Left lung (tissue), 10 donors: ENCODE measurements around the gene LURAP1L. TPM values are rescaled to one million over a fixed set of nuclear protein-coding genes. Genes with fewer than 3 reads are reported as not detected.

Experiments used
- ATAC-seq: fragments of 200-7000 bp; cut with Tn5 transposase; one replicate; pipeline ENCODE4 v1.9.1; 2020; ENCODE audit warnings: moderate library complexity
- DNase-seq, 4 donors: peaks; one replicate each; pipeline ENCODE4 v3.0.0-alpha.2; 2013 to 2020
- H3K27ac ChIP-seq, 2 donors: fragments of 200-600 bp; sonication (generic) in 1 of 2; one replicate each; pipeline versions ENCODE4 v1.5.0 to v1.8.0; 2020 to 2021
- H3K27me3 ChIP-seq, 2 donors: fragments of 200-600 bp; sonication (generic) in 1 of 2; one replicate each; pipeline versions ENCODE4 v1.5.0 to v1.8.0; 2020 to 2021
- H3K36me3 ChIP-seq, 2 donors: fragments of 200-600 bp; sonication (generic) in 1 of 2; one replicate each; pipeline versions ENCODE4 v1.5.0 to v1.8.0; 2020 to 2021
- H3K4me1 ChIP-seq, 2 donors: fragments of 200-600 bp; one replicate each; pipeline ENCODE4 v1.8.0; 2021
- H3K4me3 ChIP-seq, 2 donors: fragments of 200-600 bp; sonication (generic) in 1 of 2; one replicate each; pipeline versions ENCODE4 v1.5.0 to v1.8.0; 2020 to 2021; ENCODE audit warnings: mild to moderate bottlenecking in 1 of 2
- H3K9me3 ChIP-seq, 2 donors: fragments of 200-600 bp; sonication (generic) in 1 of 2; one replicate each; pipeline versions ENCODE4 v1.5.0 to v1.8.0; 2020 to 2021
- intact Hi-C, 2 donors: fragments of 100-400 bp; cut with DNase I; formaldehyde crosslinking; loops; one replicate each; pipeline versions ENCODE4 v1.11.2 to v1.14.2; 2022
- polyA plus RNA-seq, 6 donors: library from polyadenylated mRNA; unstranded; fragments of 120-200 nt; gene quantifications; one replicate each; pipeline ENCODE4 v1.2.1, GENCODE V29; 2013; ENCODE audit not compliant: insufficient read length in 6 of 6
- total RNA-seq, 2 donors: library from RNA; stranded (reverse); fragmentation: NEBNext Ultra II Directional; extraction: Animal tissue kit (Norgen Biotek cat#: 25700); gene quantifications; one replicate each; pipeline ENCODE4 v1.2.1, GENCODE V29; 2021
- TF ChIP-seq, protein P1 (sequence below), 2 donors: fragments of 200-600 bp; sonication (generic) in 1 of 2; IDR thresholded peaks; one replicate each; pipeline versions ENCODE4 v1.5.0 to v1.8.0; 2021; ENCODE audit warnings: antibody characterized with exemption in 2 of 2
- donor health status: DM: no; HTN: yes; CAD: no.
- donor health status: DM: no; HTN: no; CAD: no.

LURAP1L gene
- total and polyA plus RNA-seq, 8 donors: 37.7 to 83.9 (median 61.6) TPM

DNA sequence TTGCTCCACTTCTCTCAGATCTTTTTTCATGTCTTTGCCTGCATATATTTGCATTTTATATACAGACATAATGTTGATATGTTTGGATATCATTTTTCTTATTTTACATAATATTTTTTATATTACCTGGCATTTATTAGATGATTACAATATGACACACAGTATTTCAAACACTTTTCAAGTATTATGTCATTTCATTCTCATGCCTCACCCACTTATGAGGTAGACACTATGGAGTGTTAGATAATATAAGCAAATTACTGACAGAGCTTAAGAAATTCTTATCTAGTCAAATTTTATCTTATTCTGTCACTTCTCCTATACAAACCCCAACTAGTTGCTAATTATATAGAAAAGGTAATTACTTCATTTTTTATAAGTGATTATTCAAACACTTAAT lies 11.1 kb downstream of the LURAP1L start:
- H3K9me3 ChIP-seq: peaks cover 0 to 7% of the 10 kb centered on the region in 2 donors
- peak overlapping the region; percentile 77 to 88 for H3K27ac ChIP-seq
- intact Hi-C loops: no loop called here

DNA sequence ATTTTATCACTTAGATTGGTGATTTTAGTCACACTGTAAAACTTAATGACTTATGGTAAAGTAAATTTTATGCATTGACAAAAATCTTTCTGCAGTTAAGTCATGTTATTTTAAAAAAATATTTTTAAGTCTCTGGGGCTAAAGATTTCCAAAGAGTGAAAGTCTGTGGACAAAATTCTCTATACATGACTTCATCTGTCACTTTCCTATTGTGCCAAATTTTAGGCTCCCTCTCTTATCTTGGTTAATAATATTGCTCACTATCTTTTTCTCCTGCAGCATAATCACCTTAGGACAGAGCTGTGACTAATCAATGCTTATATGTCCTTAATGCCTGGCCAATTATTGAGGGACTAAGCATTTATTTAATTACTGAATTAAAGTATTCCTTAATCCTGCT lies 15.2 kb downstream of the LURAP1L start:
- TF ChIP-seq, protein P1, sequence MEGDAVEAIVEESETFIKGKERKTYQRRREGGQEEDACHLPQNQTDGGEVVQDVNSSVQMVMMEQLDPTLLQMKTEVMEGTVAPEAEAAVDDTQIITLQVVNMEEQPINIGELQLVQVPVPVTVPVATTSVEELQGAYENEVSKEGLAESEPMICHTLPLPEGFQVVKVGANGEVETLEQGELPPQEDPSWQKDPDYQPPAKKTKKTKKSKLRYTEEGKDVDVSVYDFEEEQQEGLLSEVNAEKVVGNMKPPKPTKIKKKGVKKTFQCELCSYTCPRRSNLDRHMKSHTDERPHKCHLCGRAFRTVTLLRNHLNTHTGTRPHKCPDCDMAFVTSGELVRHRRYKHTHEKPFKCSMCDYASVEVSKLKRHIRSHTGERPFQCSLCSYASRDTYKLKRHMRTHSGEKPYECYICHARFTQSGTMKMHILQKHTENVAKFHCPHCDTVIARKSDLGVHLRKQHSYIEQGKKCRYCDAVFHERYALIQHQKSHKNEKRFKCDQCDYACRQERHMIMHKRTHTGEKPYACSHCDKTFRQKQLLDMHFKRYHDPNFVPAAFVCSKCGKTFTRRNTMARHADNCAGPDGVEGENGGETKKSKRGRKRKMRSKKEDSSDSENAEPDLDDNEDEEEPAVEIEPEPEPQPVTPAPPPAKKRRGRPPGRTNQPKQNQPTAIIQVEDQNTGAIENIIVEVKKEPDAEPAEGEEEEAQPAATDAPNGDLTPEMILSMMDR (IDR thresholded peaks at IDR 0.05): no peak
- ATAC-seq: no peak
- no peaks in the 10 kb centered on the region for H3K9me3 ChIP-seq
- intact Hi-C loops: no loop called here
- H3K36me3 ChIP-seq: no peaks in the 10 kb centered on the region
- H3K4me3 ChIP-seq: no peak overlapping the region
- peaks cover 0 to 6% of the 10 kb centered on the region in 2 donors for H3K4me1 ChIP-seq
- H3K27ac ChIP-seq: peak overlapping the region in 1 of 2 donors; percentile 9
- no peak for DNase-seq
- H3K27me3 ChIP-seq: no peaks in the 10 kb centered on the region

More for the DNA sequence above, 11.1 kb downstream of the LURAP1L start:
- DNase-seq: no peak
- H3K4me3 ChIP-seq: no peak overlapping the region
- no peak for ATAC-seq
- H3K4me1 ChIP-seq: peaks cover 0 to 6% of the 10 kb centered on the region in 2 donors
- no peaks in the 10 kb centered on the region for H3K36me3 ChIP-seq
- no peaks in the 10 kb centered on the region for H3K27me3 ChIP-seq
- TF ChIP-seq, protein P1 (IDR thresholded peaks at IDR 0.05): no peak

DNA sequence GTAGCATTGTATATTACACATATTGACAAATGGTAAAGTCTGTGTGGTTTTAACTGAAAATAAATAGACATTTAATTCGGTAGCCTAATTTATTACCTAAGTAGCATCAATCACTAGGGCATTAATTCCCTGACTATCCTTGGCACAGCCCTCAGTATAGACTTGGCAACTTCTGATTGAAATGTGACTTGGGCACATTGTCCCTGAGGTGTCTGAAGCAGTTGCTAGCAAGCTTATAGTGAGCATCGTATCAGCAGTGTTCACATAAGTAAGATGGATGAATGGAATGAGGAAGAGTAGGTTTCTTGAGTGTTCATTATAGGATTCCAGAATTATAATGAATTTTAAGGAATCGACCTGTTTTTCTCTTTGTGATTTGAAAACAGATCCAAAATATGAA lies 16.1 kb downstream of the LURAP1L start:
- TF ChIP-seq, protein P1 (IDR thresholded peaks at IDR 0.05): no peak

DNA sequence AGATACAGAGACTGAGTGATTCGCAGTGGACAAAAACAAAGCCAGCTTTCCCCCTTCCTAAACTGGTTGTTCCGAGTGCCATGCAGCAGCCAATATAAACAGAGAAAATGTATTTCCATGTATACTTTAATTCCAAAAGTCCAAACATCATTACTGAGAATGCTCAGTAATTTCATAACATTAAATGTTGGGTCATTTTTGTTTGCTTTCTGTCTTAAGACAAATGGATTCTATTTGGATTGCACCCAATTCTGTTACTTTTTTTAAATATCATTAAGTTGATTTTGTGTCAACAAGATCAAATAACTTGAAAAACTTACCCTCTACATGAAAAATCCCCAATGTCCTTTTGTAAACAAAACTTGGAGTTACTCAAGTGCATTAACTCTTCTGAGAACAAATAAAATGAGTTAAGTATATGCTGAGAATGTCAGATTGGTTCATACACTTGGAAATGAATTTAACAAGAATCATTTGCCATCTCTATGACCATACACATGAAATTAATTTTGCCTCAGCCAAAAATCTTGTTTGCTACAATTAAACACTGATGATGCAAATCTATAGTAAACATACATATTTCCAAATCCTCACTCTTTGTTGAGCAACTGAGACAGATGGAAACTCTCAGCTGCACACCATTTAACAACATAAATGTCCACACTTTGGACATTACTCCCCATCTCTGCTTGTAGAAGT lies 19.4 kb downstream of the LURAP1L start:
- Histone ChIP-seq H3K4me3 (no peak overlapping the region), H3K36me3 (no peaks in the 10 kb centered on the region), H3K9me3 (no peaks in the 10 kb centered on the region), H3K27me3 (no peaks in the 10 kb centered on the region), H3K4me1 (peaks cover 3 to 7% of the 10 kb centered on the region in 2 donors), H3K27ac (peak overlapping the region; percentile 31 to 64)
- peak; percentile 79 for ATAC-seq
- TF ChIP-seq, protein P1 (IDR thresholded peaks at IDR 0.05): no peak
- peak in 2 of 4 donors; percentile 89 to 92 for DNase-seq
- intact Hi-C loops: no loop called here

More for the DNA sequence above, 16.1 kb downstream of the LURAP1L start:
- no peak overlapping the region for H3K4me3 ChIP-seq
- no peak for ATAC-seq
- no peaks in the 10 kb centered on the region for H3K27me3 ChIP-seq
- no peaks in the 10 kb centered on the region for H3K36me3 ChIP-seq
- DNase-seq: no peak
- intact Hi-C loops: no loop called here
- no peaks in the 10 kb centered on the region for H3K9me3 ChIP-seq
- no peaks in the 10 kb centered on the region for H3K4me1 ChIP-seq
- no peak overlapping the region for H3K27ac ChIP-seq

DNA sequence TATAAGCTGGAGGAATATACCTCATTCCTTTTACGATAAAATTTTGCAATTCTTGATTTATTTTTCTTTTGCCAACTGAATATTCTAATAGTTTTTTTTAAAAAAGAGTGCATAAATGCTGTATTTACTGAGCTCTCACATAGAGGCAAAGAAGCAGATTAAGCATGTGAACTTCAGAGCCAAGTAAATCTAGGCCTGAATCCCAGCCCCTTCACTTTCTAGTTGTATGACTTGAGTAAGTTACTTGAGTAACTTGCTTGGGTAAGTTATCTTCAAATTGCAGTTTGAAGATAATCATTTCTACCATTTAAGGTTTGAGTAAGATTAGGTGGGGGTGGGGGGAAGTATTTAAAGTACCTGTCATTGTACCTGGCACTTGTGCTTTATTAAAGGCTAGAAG lies 21.8 kb downstream of the LURAP1L start:
- DNase-seq: no peak
- Histone ChIP-seq H3K27me3 (no peaks in the 10 kb centered on the region), H3K9me3 (no peaks in the 10 kb centered on the region), H3K4me3 (no peak overlapping the region), H3K4me1 (peaks cover 3 to 7% of the 10 kb centered on the region in 2 donors), H3K36me3 (no peaks in the 10 kb centered on the region), H3K27ac (peak overlapping the region in 1 of 2 donors; percentile 64)
- intact Hi-C loops: no loop called here
- ATAC-seq: peak; percentile 33
- TF ChIP-seq, protein P1 (IDR thresholded peaks at IDR 0.05): no peak
